NCI-H69 (cell line): Measurements from ENCODE around the gene MBNL1.
A peak's percentile ranks its signal among the peaks of the same experiment; 100 is the strongest.
"Not testable (repeated sequence)": the region's sequence is repeated elsewhere in the genome, so short reads cannot be mapped to it uniquely, and the experiment has no call there.

ENCODE experiments used
- DNase-seq: peaks from one replicate; lab custom pipeline; 2025; lab: John Stamatoyannopoulos, UW

Gene MBNL1

GRCh38 chr3:152404976-152405375 lies 136.2 kb downstream of the MBNL1 start:
- DNase-seq = no peak

GRCh38 chr3:152405915-152406802 lies 137.4 kb downstream of the MBNL1 start:
- peak; percentile 66 for DNase-seq

GRCh38 chr3:152413240-152413639 lies 144.5 kb downstream of the MBNL1 start:
- DNase-seq = no peak

- DNase-seq = no peak
Observed at GRCh38 chr3:152416808-152417580, 148.3 kb downstream of the MBNL1 start.

GRCh38 chr3:152419748-152420147 lies 151.0 kb downstream of the MBNL1 start:
- DNase-seq = no peak

- DNase-seq = no peak
Observed at GRCh38 chr3:152421162-152421561, 152.4 kb downstream of the MBNL1 start.

- DNase-seq = no peak
Observed at GRCh38 chr3:152426393-152426792, 157.7 kb downstream of the MBNL1 start.

- DNase-seq = no peak
Observed at GRCh38 chr3:152428577-152428976, 159.8 kb downstream of the MBNL1 start.

- no peak for DNase-seq
Observed at GRCh38 chr3:152430223-152431002, 161.7 kb downstream of the MBNL1 start.

- no peak for DNase-seq
Observed at GRCh38 chr3:152434142-152434541, 165.4 kb downstream of the MBNL1 start.

- DNase-seq = not testable (repeated sequence)
Observed at GRCh38 chr3:152435210-152435609, 166.5 kb downstream of the MBNL1 start.

- DNase-seq = no peak
Observed at GRCh38 chr3:152436707-152437590, 168.2 kb downstream of the MBNL1 start.

- DNase-seq = no peak
Observed at GRCh38 chr3:152438181-152438580, 169.5 kb downstream of the MBNL1 start.

- no peak for DNase-seq
Observed at GRCh38 chr3:152438706-152439105, 170.0 kb downstream of the MBNL1 start.

- DNase-seq = not testable (repeated sequence)
Observed at GRCh38 chr3:152440243-152440642, 171.5 kb downstream of the MBNL1 start.

- no peak for DNase-seq
Observed at GRCh38 chr3:152443212-152444023, 174.7 kb downstream of the MBNL1 start.

- DNase-seq = peak; percentile 45
Observed at GRCh38 chr3:152444029-152444641, 175.4 kb downstream of the MBNL1 start.

- no peak for DNase-seq
Observed at GRCh38 chr3:152445212-152445611, 176.5 kb downstream of the MBNL1 start.

GRCh38 chr3:152446495-152446894 lies 177.8 kb downstream of the MBNL1 start:
- DNase-seq = no peak

GRCh38 chr3:152447511-152447910 lies 178.8 kb downstream of the MBNL1 start:
- no peak for DNase-seq
